Measurements from ENCODE around the gene POLR2L.

GRCh38 chr11:853682-854448, 11.5 kb upstream of the POLR2L start:
- no peak for TF ChIP-seq CTCF (IDR thresholded peaks at IDR 0.05; ENCODE audit: insufficient read depth, low read length, poor library complexity, severe bottlenecking)
- TF ChIP-seq EZH2phosphoT487 (conservative IDR thresholded peaks at IDR 0.05; ENCODE audit: low read length) = no peak
